HG02623 (cell line): ENCODE results near the gene PRPF6.

Source experiments
- ATAC-seq: cut with Tn5 transposase; IDR thresholded peaks from one replicate; pipeline ENCODE4 v1.9.1; 2021; ENCODE audit warnings: moderate library complexity; ENCODE audit not compliant: unreplicated experiment

PRPF6 gene

DNA sequence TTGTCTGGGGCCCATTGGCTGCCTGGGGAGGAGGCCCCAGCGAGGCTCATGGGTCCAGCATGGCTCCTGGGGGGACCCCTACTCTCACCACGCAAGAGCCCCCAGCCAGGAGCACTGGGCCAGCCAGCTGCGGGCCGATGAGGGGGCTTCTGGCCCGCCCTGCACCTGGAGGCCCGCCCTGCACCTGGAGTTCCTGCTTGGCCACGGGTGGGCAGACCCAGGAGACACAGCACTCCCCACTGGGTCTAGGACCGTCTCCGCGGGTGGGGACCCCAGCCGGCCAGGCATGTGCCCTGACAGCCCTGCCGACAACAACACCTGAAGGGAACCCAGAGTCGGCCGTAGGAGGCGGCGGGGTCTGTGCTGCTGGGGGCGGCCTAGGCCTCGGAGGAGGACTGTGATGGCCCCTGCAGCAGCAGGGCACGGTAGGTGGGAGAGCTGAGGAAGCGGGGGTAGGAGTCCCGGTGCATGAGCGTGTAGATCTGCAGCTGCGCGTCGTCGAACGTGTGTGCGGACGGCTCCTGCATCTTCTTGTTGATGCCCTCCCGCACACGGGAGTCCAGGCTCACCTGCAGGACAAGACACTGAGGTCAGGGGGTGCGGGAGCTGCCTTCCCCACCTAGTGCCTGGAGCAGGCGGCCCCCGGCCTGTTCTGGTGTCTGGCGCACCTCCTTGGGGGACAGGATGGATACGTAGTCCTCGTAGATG, 92.7 kb downstream of the PRPF6 start:
- no peak for ATAC-seq

DNA sequence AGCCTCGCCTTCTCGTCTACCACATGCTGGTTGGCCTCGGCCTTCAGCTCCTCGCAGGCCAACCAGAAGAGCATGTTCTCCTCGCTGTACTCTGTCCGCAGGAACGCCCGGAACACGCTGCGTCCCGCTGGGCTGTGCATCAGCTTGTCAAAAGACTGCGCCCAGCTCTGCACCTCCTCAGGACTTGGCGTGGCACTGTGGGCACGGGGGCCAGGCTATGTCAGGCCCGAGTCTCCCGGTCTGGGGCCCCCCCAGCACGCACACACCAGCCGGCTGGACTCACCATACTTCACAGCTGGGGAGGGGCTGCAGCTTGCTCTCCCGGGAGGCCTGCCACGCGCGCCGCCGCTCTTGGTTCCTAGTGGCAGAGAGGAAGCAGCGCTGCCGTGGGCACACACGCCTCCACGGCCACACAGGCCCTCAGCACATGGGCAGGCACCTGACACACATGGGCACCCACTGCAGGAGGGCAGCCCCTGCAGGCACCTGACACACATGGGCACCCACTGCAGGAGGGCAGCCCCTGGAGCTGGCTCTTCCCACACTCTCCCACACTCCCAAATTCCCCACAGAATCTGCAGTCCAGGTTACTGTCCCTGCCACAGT, 93.4 kb downstream of the PRPF6 start:
- ATAC-seq: no peak

DNA sequence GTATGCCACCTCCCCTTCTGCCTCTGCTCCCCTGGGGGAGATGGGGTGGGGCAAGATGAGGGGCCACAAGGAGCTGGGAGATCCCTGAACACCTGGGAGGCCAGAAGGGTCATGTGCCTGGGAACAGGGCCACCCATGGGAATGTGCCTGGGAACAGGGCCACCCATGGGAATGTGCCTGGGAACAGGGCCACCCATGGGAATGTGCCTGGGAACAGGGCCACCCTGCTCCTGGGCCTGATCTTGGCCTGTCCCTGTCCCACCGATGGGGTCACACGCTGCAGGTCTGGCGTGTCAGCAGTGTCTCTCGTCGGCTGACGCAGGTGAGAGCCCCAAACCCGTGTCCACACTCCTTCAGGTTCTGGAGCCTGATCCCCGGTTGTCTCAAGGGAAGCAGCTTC, 94.0 kb downstream of the PRPF6 start:
- ATAC-seq: no peak

DNA sequence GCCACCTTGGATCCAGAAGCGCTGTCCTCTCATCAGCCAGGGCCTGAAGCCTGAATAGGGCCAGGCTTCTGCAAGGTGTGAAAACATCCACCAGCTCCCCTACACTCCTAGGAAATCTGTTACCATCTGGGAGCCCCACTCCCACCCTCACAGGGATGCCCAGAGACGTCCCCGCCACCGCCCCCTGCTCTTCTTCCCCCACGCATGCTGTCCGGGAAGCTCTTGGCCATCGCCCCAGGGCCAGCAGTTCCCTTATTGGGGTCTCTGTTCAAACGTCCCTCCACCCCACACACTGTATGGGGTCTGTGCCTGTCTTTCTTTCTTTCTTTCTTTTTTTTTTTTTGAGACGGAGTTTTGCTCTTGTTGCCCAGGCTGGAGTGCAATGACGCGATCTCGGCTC, 94.6 kb downstream of the PRPF6 start:
- ATAC-seq: no peak

DNA sequence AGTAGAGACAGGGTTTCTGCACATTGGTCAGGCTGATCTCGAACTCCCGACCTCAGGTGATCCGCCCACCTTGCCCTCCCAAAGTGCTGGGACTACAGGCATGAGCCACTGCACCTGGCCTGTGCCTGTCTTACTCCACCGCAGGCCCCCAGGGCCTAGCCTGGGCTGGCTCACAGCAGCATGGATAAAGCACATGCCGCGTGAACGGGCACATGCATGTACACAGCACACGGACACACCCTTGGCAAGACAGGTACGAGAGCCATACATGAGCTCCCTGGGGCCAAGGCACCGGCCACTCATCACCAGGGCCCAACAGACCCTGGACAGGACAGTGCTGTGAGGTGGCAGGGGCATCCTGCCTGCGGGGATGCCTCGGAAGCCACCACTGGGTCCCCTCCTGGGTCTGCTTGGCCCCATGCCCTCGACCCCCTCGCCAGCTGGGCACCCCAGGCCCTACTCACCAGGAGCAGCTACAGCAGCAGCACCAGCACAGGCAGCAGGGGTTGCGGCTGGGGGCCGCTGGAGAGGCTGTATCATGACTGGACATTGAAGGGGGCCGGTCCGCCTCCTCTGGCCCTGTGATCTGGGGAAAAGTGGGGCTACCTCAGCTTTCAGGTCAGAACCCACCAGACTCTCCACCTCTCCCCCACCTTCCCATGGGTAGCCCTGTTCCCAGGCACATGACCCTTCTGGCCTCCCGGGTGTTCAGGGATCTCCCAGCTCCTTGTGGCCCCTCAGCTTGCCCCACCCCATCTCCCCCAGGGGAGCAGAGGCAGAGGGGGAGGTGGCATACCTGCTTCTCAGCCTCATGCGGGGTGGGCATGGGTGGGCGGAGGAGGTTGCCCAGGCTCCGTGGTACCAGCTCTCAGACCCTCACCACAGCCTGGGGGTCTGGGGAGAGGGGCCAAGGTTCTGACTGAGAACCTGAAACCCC, 95.4 kb downstream of the PRPF6 start:
- no peak for ATAC-seq

DNA sequence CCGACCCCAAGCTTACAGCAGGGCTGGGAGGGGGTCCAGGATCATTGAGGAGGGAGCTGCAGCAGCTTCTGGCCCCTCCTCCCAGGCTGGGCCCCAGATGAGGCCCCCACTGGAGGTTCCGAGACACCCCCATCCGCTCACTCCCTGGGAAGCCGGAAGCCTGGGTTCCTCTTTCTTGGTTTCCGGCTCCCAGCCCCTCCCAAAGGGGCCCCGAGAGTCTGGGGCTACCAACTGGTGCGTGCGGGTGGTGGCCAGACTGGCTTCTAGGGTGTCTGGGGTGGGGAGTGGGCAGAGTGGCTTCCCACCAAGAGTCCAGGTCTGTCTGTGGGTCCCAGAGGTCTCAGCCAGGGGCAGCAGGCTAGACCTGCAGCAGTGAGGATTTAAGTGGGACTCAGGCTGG, 96.2 kb downstream of the PRPF6 start:
- ATAC-seq: no peak

DNA sequence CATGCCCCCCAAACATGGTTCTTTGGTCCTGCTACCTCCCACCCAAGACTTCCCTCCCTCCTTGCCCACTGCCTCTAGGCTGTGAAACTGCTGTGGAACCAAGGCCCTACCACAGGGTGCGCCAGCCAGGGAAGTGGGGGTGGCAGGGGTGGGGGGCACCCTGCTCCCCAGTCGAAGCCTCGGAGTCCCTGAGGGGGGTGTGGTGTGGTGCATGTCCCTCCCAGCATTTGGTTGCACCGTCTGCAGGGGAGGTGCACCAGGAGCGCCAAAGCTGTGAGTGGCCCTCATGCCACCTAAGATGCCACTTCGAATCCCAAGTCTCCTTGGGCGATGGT, 96.6 kb downstream of the PRPF6 start:
- ATAC-seq: no peak

DNA sequence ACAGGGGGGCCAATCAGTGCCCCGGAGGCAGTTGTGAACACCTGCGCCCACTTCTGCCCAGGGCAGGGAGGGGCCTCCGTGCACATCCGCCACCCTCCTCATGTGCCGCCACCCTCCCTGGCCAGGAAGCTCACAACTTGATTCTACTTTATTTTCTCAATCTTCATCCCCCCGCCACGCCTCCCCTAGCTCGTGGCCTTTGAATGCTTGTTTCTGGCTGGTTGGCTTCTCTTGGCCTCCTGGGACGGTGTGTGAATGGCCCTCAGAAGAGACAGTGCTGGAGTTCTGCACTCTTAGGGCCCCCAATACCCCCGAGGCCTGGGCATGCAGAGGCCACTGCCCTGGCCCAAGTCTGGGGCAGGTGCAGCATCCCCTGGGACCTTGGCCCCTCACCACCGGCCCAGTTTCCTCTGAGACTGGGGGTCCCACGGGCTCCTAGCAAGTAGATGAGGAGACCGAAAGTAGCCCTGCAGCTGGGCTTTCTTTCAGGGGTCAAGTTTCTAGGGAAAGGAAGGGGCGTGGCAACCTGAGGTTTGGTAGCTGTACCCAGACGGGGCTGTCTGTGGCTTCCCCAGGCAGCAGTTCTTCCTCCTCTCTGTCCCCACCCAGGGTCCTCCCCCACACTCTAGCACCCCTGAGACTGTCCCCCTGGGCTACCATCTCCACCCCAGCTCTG, 97.1 kb downstream of the PRPF6 start:
- ATAC-seq: no peak

DNA sequence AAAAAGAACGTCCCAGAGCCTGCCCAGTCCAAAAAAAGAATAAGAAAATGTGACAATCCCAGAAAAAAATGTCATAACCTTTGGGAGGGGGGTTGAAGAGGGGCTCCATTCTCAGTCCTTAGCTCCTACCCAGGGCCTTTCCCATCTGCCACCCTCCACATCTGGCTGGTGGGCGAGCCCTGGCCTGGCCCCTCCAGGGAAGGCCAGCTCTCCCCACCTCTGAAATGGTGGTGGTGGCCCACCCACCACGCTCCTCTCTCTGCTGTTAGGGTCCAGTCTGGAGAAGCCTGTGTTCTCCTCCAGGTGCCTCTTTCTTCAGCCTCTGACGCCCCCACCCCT, 98.0 kb downstream of the PRPF6 start:
- ATAC-seq: no peak

DNA sequence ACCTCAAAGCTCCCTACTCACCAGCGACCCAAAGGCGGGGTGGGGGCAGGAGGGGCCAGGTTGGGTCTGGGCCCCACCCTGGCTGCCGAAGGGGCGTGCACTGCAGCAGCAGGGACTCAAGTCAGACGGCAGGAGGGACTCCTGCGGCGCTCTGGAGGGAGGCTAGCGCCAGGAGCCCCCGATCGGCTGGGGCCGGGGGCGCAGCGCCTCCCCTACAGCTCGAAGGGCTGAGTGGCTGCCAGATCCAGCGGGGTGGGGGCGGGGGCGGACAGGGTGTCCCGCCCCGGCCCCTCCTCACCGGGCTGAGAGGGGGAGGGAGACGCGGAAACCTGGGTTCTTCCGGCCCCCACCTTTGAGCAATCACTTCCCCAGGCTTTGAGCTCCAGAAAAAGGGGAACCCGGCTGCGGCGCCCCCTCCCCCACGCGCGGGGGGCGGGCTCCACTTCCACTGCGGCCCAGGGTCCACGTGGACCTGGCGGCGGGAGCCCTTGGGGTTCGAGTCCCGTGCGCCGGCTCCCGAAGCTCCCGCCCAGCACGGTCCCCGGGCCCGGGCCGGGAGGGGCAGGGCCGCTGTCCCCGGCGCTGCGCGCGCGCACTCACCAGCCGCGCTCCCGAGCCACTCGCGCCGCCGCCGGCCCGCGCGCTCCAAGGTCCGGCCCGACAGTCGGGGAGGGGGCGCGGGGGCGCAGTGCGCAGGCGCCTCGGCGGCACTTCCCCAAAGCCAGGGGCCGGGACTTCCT, 98.5 kb downstream of the PRPF6 start, which contains the start of gene RGS19:
RGS19 (minus strand) TSS at position 246 of the 740 bp plus-strand sequence. CDS start 2,632 bp downstream, outside the sequence.
- peak; percentile 32 for ATAC-seq

DNA sequence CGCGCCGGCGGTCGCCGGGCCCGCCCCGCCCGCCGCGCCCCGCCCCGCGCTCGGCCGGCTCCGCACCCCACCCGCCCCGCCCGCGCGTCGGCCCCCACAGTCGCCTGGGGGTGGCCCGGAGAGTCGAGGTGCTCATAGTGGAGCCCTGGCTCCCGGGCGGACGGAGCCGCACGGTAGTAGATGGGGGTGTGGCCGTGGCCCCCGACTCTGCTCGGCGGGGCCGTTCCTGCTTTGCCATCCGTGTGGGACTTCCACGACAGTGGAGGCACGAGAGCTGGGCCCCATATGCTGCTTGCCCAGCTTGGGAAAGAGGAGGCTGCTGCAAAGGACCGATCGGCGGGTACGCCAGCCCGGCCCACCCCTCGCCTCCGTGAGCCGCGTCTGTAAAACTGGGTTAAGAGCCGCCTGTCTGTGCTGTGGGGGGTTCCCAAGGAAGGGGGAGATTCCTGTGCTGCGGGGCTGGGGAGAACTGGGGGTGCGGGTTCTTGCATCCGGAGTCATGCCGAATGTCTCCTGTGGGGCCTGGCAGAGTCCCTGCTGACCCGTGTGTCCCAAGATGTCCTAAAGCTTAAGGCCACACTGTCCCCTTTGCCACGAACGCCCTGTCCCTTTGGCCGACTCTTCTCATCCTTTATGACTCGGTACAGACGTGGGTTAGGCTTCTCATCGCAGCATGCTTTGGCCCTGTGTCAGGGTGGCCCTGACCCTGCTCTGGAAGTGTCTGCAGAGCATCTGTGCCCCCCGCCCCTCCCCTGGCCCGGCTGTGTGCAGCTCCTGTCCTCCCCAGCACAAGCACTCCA, 99.3 kb downstream of the PRPF6 start, which contains the start of gene OPRL1:
OPRL1 (plus strand) TSS at position 70 of the 800 bp plus-strand sequence. CDS start 12,639 bp downstream, outside the sequence.
- peak; percentile 32 for ATAC-seq

DNA sequence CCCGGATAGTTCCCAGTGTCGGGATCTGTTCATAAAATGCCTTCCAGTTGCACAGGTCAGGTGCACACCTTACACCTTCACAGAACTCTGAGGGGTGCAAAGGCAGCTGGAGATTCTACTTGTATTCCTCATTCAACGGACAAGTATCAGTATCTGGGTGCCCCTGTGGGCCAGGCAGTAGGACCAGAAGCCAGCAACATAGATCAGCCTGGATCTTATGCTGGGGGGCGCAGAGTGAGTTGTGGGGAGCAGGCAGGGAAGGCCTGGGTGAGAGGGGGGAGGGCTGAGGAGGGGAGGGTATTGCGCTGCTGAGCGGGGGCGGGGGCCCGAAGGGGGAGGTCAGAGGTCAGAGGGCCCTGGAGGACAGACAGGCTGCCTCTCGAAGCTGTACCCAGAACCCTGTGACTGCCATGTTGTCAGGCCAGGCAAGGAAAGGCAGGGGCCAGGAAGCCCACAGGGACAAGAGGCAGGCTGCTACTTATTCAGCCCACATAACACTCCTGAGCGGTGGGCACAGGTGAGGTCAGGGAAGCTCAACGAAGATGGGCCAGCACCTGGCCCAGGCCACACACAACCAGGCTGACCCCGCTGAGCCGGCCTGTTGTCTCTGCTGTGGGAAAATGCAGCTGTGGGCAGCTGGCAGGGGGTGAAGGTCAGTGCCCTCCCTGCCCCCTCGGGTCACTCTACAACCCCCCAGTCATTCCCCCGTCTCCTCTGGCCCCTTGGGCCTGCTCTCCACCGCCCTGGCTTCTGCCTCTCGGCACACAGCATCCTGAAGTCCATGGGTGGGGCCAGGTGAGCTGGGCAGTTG, 100.1 kb downstream of the PRPF6 start:
- no peak for ATAC-seq

DNA sequence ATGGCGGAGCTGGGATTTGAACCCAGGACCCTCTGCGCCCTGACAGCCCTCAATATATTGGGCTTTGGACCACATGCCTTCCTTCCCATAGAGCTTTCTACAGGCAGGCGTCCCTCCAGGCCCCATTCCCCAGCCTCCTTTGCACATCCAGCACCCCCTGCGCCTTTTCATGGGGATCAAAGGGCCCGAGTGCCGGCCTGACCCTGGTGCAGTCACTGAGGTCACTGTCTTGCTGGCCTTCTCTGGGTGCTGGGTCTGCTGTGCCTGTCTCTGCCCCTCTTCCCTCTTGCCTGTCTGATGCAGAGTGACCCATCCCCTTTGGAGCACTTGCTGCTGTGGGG, 100.7 kb downstream of the PRPF6 start:
- no peak for ATAC-seq

DNA sequence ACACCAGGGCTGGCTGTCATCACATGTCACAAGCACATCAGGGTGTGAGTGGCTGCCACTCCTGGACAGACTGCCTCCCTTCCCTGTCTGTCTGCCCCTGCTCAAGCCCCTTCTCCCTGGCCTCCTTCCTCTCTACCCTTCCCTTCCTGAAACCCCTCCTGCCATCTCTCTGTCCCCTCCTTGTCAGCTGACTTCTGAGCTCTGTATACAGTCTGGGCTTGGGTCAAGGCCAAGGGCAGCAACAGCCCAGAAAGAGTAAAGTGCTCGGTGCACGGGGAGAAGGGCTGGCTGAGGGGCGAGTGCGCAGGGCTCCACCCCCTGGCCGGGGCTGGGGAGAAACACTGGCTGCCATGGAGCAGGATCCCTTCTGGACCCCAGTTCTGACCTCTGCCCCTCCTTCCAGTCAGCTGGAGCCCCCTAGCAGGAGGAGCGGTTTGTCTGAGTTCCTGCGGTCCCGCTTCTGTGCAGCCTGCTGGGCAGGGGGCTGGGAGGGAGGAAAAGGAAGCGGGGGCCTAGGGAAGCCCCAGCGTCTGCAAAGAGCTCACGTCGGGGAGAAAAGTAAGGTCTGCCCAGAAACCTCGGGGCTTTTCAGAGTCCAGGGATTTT, 101.3 kb downstream of the PRPF6 start:
- no peak for ATAC-seq
